ENCODE measurements around the gene CRHR1.

- TF ChIP-seq CTCF (conservative IDR thresholded peaks at IDR 0.05) (no peak), ZFX (IDR thresholded peaks at IDR 0.05) (no peak)
These were observed 35.5 kb downstream of the CRHR1 start for GRCh38 chr17:45819632-45820031.

Measured in C4-2B (cell line).